ELR (cell line): ENCODE measurements around the gene NANOS3.

Experiments
- DNase-seq: peaks from one replicate; pipeline ENCODE4 v3.0.0-alpha.2; 2015; ENCODE audit warnings: low read depth

The NANOS3 gene

DNA sequence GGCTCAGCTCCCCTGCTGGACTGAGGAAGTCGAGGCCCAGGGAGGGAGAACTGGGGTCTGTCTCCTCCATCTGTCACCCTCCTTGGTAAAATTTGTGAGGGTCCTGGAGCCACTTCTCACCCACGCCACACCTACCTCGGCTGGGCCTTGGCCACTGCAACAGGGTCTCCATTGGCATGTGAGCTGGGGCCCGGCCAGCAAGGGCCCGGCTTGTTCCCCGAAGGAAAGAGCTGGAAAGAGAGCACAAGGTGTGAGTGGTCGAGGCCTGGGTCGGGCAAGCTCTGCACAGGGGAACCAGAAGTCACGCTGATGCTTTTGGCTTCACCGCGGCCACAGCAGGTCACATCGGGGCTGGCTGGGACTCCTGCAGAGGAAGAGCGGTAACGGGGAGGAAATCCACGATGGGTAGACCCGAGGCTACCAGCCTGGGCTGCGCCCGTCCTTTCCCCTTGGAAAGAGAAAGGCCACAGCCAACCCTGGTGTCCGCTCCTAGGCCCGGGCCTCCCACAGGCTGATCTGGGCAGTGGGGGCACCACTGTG is 9.0 kb downstream of the NANOS3 start:
- DNase-seq: no peak

GRCh38 chr19:13887018-13887436 is 10.1 kb downstream of the NANOS3 start:
- no peak for DNase-seq

- peak; percentile 53 for DNase-seq
These were observed 10.6 kb downstream of the NANOS3 start for GRCh38 chr19:13887517-13887916.

GRCh38 chr19:13888281-13888680 is 11.3 kb downstream of the NANOS3 start:
- DNase-seq: no peak

DNA sequence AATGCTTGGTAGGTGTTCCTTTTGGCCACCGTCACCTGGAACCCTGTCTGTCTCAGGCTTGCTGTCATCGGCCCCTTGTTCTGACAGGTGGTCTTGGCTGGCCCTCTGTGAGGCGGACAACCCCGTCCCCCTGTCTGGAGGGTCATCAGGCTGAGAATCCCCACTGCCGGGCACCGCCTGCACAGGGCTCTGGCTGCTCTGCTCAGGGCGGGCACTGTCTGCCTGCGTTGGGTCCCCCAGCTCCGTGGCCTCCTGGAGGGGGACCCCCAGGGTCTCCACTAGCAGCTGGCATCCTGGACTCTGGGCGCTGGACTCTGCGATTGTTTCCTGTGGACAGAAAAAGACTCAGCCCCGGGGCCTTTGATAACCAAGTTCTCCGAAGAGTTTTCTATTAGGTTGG is 13.2 kb downstream of the NANOS3 start:
- DNase-seq: no peak

- DNase-seq: no peak
These were observed 15.9 kb downstream of the NANOS3 start for GRCh38 chr19:13892870-13893269.

- DNase-seq: no peak
These were observed 17.6 kb downstream of the NANOS3 start for GRCh38 chr19:13894552-13894951.

- no peak for DNase-seq
These were observed 19.3 kb downstream of the NANOS3 start for GRCh38 chr19:13896227-13896626.

DNA sequence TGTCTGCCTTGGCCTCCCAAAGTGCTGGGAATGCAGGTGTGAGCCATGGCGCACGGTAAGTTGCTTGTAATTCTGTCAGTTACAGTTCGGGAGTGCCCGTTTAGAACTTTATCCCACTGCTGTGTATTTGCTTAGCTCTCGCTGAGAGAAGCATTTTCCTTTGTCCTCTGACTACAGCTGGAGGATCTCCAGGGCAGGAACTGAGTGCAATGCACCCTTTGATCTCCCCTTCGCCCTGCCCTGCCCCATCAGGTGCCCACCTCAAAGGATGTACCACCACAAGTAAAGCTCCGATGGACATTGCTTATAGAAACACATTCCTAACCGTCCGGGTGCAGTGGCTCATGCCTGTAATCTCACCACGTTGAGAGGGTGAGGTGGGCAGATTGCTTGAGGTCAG is 22.5 kb downstream of the NANOS3 start:
- no peak for DNase-seq

DNA sequence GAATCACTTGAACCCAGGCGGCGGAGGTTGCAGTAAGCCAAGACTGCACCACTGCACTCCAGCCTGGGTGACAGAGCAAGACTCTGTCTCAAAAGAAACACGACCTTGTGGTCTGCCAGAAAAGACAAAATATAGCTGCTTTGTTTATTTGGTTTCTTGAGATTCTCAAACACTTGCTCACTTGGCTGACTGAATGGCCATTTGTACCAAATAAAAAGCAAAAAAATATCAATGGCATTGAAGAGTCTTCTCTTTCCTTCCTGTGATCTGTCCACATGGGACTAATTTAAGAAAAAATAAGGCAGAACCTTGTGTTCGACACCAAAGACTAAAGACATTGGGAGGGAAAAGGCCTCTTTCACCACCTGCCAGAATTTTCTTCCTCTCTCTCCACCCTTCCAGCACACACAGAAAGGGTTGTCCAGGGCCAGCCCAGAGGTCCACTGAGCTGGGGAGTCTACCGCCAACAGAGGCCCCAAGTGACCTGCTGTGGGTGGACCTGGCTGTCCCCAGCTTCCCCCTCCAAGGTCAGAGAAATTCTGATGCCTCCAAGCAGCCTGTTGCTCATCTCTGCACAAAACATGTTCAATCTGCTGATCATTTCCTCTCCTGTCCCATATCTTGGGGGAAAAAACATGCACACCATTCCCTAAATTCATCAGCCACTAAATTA is 23.1 kb downstream of the NANOS3 start:
- no peak for DNase-seq

GRCh38 chr19:13902993-13903555 is 26.1 kb downstream of the NANOS3 start:
- DNase-seq: peak; percentile 37

GRCh38 chr19:13905634-13906520 is 28.9 kb downstream of the NANOS3 start, which contains the start of the genes BRME1 and CC2D1A:
Gene BRME1 (minus strand): TSS chr19:13906117. CDS start chr19:13904892, 1,225 bp downstream.
Gene CC2D1A (plus strand): TSS chr19:13906201. CDS start chr19:13906442, 241 bp downstream.
- peak; percentile 90 for DNase-seq

DNA sequence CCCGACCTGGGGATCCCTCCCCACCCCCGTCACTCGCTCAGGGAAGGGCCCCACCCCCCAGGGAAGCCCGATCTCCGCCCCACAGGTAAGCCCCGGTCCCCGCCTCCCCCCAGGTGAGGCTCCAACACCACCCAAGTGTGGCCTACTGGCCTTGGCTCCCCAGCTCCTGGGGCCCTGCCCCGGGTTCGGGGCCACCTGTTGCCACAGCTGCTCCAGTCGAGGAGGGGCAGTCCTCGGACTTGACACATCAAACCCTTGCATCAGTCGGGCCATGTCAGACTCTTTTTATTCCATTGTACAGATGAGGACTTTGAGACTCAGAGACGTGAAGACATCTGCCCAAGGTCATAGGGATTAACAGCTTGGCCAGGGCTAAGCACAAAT is 29.6 kb downstream of the NANOS3 start:
- DNase-seq: peak; percentile 22

GRCh38 chr19:13906910-13907309 is 30.0 kb downstream of the NANOS3 start:
- DNase-seq: no peak

DNA sequence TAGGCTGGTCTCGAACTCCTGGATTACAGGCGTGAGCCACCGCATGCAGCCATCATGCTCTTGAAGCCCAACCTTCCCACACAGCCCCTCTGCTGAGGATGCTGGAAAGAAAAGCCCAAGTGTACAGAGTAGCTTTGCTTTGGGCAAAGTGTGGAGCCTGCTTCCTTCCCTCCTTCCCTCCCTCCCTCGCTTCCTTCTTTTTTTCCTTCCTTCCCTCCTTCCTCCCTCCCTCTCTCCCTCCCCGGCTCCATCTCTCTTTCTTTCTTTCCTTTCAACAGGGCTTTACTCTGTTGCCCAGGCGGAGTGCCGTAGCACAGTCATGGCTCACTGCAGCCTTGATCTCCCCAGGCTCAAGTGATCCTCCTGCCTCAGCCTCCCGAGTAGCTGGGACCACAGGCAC is 31.7 kb downstream of the NANOS3 start:
- DNase-seq: no peak

DNA sequence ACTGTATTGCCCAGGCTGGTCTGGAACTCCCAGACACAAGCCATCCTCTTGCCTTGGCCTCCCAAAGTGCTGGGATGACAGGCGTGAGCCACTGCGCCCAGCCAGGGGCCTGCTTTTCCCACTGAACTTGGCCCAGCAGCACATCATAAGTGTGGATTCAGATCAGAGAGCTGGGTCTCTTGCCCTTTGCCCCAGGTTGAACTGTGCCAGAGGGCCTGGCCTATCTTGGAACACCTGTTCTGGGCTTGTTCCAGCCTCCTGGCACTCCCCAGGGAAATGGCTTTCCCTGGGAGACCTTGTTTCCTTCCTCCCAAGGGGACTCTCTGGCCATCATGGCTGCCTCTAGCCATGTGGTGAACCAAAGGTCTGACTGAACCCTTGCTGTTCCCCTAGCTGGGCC is 32.5 kb downstream of the NANOS3 start:
- no peak for DNase-seq

GRCh38 chr19:13913352-13913751 is 36.4 kb downstream of the NANOS3 start:
- DNase-seq: no peak

DNA sequence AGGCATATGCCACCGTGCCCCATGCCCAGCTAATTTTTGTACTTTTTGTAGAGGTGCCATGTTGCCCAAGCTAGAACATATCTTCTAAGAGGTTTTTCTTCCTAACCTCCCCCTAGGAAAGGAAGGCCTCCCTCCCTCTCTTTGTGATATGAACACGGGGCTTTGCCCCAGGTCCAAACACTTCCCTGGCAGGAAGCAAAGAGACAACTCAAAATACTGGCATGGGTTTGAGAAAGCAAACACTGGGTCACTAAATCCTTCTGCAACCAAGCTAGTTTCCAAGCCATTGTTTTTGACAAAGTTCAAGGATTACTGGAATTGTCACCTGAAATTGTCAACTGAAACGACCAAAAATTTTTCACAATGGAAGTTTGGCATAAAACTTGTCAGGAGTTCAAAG is 37.8 kb downstream of the NANOS3 start:
- no peak for DNase-seq

DNA sequence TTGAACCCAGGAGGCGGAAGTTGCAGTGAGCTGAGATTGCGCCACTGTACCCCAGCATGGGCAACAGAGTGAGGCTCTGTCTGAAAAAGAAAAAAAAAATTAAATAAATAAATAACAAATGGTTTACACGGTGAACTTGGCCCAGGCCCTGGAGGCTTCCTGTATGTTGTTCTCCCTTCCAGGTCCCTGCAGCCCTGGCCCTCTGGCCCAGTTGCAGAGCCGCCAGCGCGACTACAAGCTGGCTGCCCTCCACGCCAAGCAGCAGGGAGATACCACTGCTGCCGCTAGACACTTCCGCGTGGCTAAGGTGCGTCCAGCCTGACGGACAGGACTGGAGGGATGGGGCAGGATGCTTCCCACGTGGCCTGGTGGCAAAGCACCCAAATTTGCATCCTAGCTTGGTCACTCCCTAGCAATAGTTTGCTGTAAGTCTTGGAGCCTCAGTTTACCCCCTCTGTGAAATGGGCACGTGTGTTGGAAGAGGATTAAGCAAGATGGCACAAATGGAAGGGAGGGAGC is 41.0 kb downstream of the NANOS3 start:
- no peak for DNase-seq

DNA sequence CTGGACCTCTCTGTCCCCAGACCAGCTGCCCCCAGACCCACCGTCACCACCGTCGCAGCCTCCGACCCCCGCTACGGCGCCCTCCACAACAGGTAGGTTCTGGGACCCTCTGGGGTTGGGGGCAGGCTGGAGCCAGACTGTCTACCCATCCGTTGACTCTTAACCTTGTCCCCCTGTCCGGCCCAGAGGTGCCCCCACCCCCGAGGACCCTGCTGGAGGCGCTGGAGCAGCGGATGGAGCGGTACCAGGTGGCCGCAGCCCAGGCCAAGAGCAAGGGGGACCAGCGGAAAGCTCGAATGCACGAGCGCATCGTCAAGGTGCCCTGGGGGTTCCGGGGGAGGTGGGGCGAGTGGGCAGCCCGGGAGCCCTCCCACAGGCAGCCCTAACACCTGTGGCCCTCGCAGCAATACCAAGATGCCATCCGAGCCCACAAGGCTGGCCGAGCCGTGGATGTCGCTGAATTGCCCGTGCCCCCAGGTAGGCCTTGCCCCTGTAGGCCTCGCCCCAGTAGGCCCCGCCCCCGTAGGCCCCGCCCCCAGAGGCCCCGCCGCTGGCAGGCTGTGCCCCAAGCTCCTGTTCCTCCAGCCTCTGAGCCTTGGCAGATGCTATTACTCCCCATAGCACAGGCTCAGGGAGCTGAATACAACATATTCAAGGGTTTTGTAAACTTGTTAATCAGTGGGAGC is 41.9 kb downstream of the NANOS3 start:
- DNase-seq: no peak

- DNase-seq: no peak
These were observed 43.6 kb downstream of the NANOS3 start for GRCh38 chr19:13920524-13920923.
